CD4-positive, alpha-beta T cell (primary cell): ENCODE measurements around the gene ZNF79. TPM values are rescaled to one million over a fixed set of nuclear protein-coding genes. Genes with fewer than 3 reads are reported as not detected.

ENCODE experiments used
- ATAC-seq: fragments of 200-7000 bp; cut with Tn5 transposase; one replicate; pipeline ENCODE4 v1.10.0; 2022; ENCODE audit warnings: mild to moderate bottlenecking; ENCODE audit not compliant: poor library complexity
- CTCF ChIA-PET: fragments of 350-600 bp; sonication (Branson Sonifier 250); formaldehyde crosslinking; loops from one replicate; lab custom pipeline; 2021; ENCODE audit warnings: antibody characterized with exemption, inconsistent platforms; lab: Charles Lee
- POLR2A ChIA-PET: fragments of 350-600 bp; sonication (Branson Sonifier 250); formaldehyde crosslinking; loops from one replicate; lab custom pipeline; 2021; ENCODE audit warnings: antibody characterized with exemption, inconsistent platforms; lab: Charles Lee
- DNase-seq, 14 experiments: peaks; one replicate each; pipeline ENCODE4 v3.0.0-alpha.2; 2013 to 2020; ENCODE audit warnings: mixed read lengths in 2 of 14
- H3K27ac ChIP-seq, 2 donors: one replicate each; pipeline versions ENCODE4 v1.5.1 to v1.7.0; 2013; ENCODE audit warnings: low read length in 2 of 2, low read depth in 1 of 2, mild to moderate bottlenecking in 1 of 2
- H3K27me3 ChIP-seq, 2 experiments: 1 replicate in 1 of 2; 2 replicates in 1 of 2; pipeline versions ENCODE4 v1.6.1 to v1.7.0; 2013; ENCODE audit warnings: low read length in 2 of 2, control low read depth in 1 of 2, mild to moderate bottlenecking in 1 of 2, moderate library complexity in 1 of 2; ENCODE audit not compliant: insufficient read depth in 2 of 2, control insufficient read depth in 1 of 2
- H3K36me3 ChIP-seq: one replicate; pipeline ENCODE4 v1.6.1; 2013; ENCODE audit warnings: low read length, control low read depth; ENCODE audit not compliant: insufficient read depth
- H3K4me1 ChIP-seq: one replicate; pipeline ENCODE4 v1.6.1; 2013; ENCODE audit warnings: low read length, control low read depth; ENCODE audit not compliant: insufficient read depth
- H3K4me3 ChIP-seq: one replicate; pipeline ENCODE4 v1.5.1; 2013; ENCODE audit warnings: mild to moderate bottlenecking, low read length, moderate library complexity
- H3K9me3 ChIP-seq, 2 experiments: 1 replicate in 1 of 2; 2 replicates in 1 of 2; pipeline versions ENCODE4 v1.6.1 to v1.7.0; 2013; ENCODE audit warnings: low read length in 2 of 2, mild to moderate bottlenecking in 2 of 2, control low read depth in 1 of 2, moderate library complexity in 1 of 2; ENCODE audit not compliant: control insufficient read depth in 1 of 2, insufficient read depth in 1 of 2
- H3K27ac Mint-ChIP-seq: one replicate; pipeline ENCODE4 v1.8.0; 2020; ENCODE audit warnings: mixed read lengths
- H3K27me3 Mint-ChIP-seq: one replicate; pipeline ENCODE4 v1.8.0; 2021; ENCODE audit warnings: mixed read lengths
- H3K36me3 Mint-ChIP-seq: one replicate; pipeline ENCODE4 v1.8.0; 2021; ENCODE audit warnings: low read depth, mixed read lengths
- H3K4me1 Mint-ChIP-seq: one replicate; pipeline ENCODE4 v1.8.0; 2021; ENCODE audit warnings: low read depth, mixed read lengths
- H3K4me3 Mint-ChIP-seq: one replicate; pipeline ENCODE4 v1.8.0; 2020; ENCODE audit warnings: mild to moderate bottlenecking, mixed read lengths
- H3K9me3 Mint-ChIP-seq: one replicate; pipeline ENCODE4 v1.8.0; 2020; ENCODE audit warnings: mixed read lengths
- CTCF ChIP-seq: fragments of 200-600 bp; IDR thresholded peaks from one replicate; pipeline ENCODE4 v1.8.0; 2022; ENCODE audit warnings: antibody characterized with exemption, mild to moderate bottlenecking
- intact Hi-C, 2 experiments: fragments of 100-400 bp; cut with DNase I in 1 of 2; cut with micrococcal nuclease in 1 of 2; formaldehyde crosslinking; loops; one replicate each; pipeline versions ENCODE4 v1.15.1 to v1.9.0; 2023 to 2025; cut with DNase I, micrococcal nuclease
- total RNA-seq, 174 experiments: library from RNA in 2 of 174; stranded (reverse) in 2 of 174; gene quantifications; one replicate each; pipeline ENCODE4 v1.2.3 and lab custom pipeline; 2021 to 2026

ZNF79 gene
- total RNA-seq, 2 experiments from 2014 or later = 4.3 to 4.9 TPM

- peaks cover 84% of the 10 kb centered on the region for H3K27me3 Mint-ChIP-seq
- ATAC-seq (no peak), DNase-seq (no peak)
- H3K4me1 ChIP-seq = peaks cover 23% of the 10 kb centered on the region
- ChIA-PET CTCF (interaction anchor here (0.7 to 1.8 kb wide), 2 partner anchors 26 to 172 kb away, joined by 3 to 5 read pairs; no protein-coding TSS in a partner anchor), POLR2A (interaction anchor here (1.6 to 2.5 kb wide), 3 partner anchors 10 to 401 kb away, joined by 9 to 25 read pairs (median 19); partner anchors contain the start of genes LRSAM1, RPL12 and SLC2A8)
- no peaks in the 10 kb centered on the region for H3K36me3 ChIP-seq
- H3K4me3 ChIP-seq = no peak overlapping the region
- H3K27ac Mint-ChIP-seq = no peak overlapping the region
- no peaks in the 10 kb centered on the region for H3K9me3 Mint-ChIP-seq
- intact Hi-C loops = loop anchor here (5.0 kb wide), 2 partner anchors 65 to 400 kb away; partner anchors contain the start of genes LRSAM1 (in 1 of the 2) and RPL12 (in 1 of the 2)
- H3K4me3 Mint-ChIP-seq = no peak overlapping the region
- peaks cover 66 to 76% of the 10 kb centered on the region in 2 experiments for H3K27me3 ChIP-seq
- no peak overlapping the region for H3K27ac ChIP-seq
- TF ChIP-seq CTCF = no peak
- peaks cover 26% of the 10 kb centered on the region for H3K4me1 Mint-ChIP-seq
- no peaks in the 10 kb centered on the region for H3K36me3 Mint-ChIP-seq
- peaks cover 0 to 8% of the 10 kb centered on the region in 2 experiments for H3K9me3 ChIP-seq
Measured at GRCh38 chr9:127386981-127387380, 37.2 kb upstream of the ZNF79 start.

GRCh38 chr9:127388037-127388855 is 35.9 kb upstream of the ZNF79 start:
- Histone ChIP-seq H3K27ac (no peak overlapping the region), H3K9me3 (peaks cover 0 to 8% of the 10 kb centered on the region in 2 experiments), H3K4me3 (no peak overlapping the region), H3K27me3 (peaks cover 69 to 75% of the 10 kb centered on the region in 2 experiments), H3K4me1 (peaks cover 23% of the 10 kb centered on the region), H3K36me3 (no peaks in the 10 kb centered on the region)
- TF ChIP-seq CTCF = no peak
- Mint-ChIP-seq H3K4me3 (peak overlapping the region; percentile 42), H3K9me3 (no peaks in the 10 kb centered on the region), H3K27me3 (peaks cover 86% of the 10 kb centered on the region), H3K4me1 (peaks cover 26% of the 10 kb centered on the region), H3K27ac (peak overlapping the region; percentile 37), H3K36me3 (no peaks in the 10 kb centered on the region)
- ChIA-PET CTCF (interaction anchor here (0.8 to 1.8 kb wide), 4 partner anchors 9 to 174 kb away, joined by 3 to 13 read pairs (median 4); partner anchors contain the start of genes LRSAM1, RPL12 and SLC2A8), POLR2A (interaction anchor here (0.6 to 2.5 kb wide), 13 partner anchors 9 to 1619 kb away, joined by 3 to 25 read pairs (median 4); partner anchors contain the start of genes LRSAM1, RPL12 and SLC2A8)
- peak; percentile 96 for ATAC-seq
- DNase-seq = peak; percentile 75 to 96 (median 82)
- intact Hi-C loops = loop anchor here (1.0 to 5.0 kb wide), 5 partner anchors 37 to 402 kb away; partner anchors contain the start of genes LRSAM1 (in 2 of the 2), RPL12 (in 2 of the 2) and ZNF79 (in 1 of the 2)

GRCh38 chr9:127388856-127389238 is 35.3 kb upstream of the ZNF79 start:
- intact Hi-C loops = loop anchor here (1.0 to 5.0 kb wide), 5 partner anchors 36 to 403 kb away; partner anchors contain the start of genes LRSAM1 (in 2 of the 2), RPL12 (in 2 of the 2) and ZNF79 (in 1 of the 2)
- peak overlapping the region; percentile 37 for H3K27ac Mint-ChIP-seq
- peaks cover 23% of the 10 kb centered on the region for H3K4me1 ChIP-seq
- ATAC-seq (no peak), DNase-seq (peak in 2 of 14 experiments; percentile 23 to 27)
- H3K27me3 ChIP-seq = peaks cover 66 to 75% of the 10 kb centered on the region in 2 experiments
- H3K4me1 Mint-ChIP-seq = peaks cover 26% of the 10 kb centered on the region
- ChIA-PET CTCF (interaction anchor here (0.8 to 1.8 kb wide), 4 partner anchors 8 to 174 kb away, joined by 3 to 13 read pairs (median 4); partner anchors contain the start of genes LRSAM1, RPL12 and SLC2A8), POLR2A (interaction anchor here (0.7 to 2.5 kb wide), 7 partner anchors 8 to 1618 kb away, joined by 3 to 25 read pairs (median 5); partner anchors contain the start of genes LRSAM1, RPL12 and SLC2A8)
- H3K9me3 ChIP-seq = peaks cover 0 to 8% of the 10 kb centered on the region in 2 experiments
- no peaks in the 10 kb centered on the region for H3K9me3 Mint-ChIP-seq
- no peak for TF ChIP-seq CTCF
- peak overlapping the region; percentile 42 for H3K4me3 Mint-ChIP-seq
- no peaks in the 10 kb centered on the region for H3K36me3 ChIP-seq
- no peaks in the 10 kb centered on the region for H3K36me3 Mint-ChIP-seq
- peaks cover 86% of the 10 kb centered on the region for H3K27me3 Mint-ChIP-seq
- H3K27ac ChIP-seq = no peak overlapping the region
- no peak overlapping the region for H3K4me3 ChIP-seq
